Stimulated activated CD4-positive, alpha-beta T cell treated with anti-CD3 and anti-CD28 coated beads, TNF-alpha, amount 100 ng/mL, for 1 hour (primary cell): ENCODE measurements around the gene SLC4A3.

Source experiments
- DNase-seq, 3 donors: peaks; one replicate each; pipeline ENCODE4 v3.0.0-alpha.2; 2020; ENCODE audit warnings: low read depth in 3 of 3, low spot score in 1 of 3

The SLC4A3 gene

DNA sequence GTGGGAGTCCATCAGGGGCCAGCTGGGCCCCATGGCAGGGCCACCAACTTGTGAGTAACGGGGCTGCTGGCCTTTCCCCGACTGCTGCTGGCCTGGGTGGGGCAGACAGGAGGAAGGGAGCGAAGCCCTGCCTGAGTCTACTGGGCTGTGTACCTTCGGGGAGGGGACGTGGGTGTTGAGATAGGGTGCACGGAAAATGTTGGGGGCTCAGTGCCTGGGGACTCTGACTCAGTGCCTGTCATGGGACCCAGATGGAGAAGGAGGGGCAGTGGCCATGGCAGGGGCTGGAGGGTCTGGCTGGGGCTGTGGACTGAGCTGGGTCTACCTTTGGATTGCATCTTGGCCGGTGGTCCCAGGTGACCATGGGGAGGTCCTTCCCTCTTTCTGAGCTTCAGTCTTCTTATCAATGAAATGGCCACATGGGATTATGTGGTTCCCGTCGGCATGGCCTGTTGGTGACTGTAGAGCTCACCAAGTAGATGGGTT, 4.0 kb downstream of the SLC4A3 start:
- DNase-seq: no peak

DNA sequence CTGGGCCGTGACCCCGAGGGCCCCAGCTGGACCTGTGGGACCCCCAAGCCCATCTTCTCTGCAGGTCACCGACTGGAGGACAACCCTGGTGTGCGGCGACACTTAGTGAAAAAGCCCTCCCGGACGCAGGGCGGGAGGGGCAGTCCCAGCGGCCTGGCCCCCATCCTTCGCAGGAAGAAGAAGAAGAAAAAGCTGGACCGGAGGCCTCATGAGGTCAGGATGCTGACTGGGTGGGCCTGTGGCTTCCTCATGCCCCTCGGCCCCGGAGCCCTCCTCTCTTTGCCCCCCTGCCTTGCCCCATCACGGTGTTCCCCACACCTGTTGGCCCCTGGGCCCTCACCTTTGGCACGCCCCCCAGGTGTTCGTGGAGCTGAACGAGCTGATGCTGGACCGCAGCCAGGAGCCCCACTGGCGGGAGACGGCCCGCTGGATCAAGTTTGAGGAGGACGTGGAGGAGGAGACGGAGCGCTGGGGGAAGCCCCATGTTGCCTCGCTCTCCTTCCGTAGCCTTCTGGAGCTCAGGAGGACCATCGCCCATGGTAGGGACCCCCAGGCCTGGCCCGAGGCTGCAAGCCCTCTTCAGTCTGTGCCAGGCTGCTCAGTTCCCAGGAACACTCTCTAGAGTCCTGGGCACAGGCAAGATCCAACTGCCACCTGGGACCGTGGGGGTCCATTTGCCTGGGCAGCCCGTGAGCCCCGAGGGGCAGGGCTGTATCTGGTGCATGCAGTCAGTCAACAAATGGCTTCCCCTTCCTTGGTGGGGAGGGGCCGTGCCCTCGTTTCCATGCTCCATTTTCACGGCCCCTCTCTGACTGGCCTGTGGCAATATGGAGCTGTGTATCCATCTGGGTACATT, 4.7 kb downstream of the SLC4A3 start:
- no peak for DNase-seq

DNA sequence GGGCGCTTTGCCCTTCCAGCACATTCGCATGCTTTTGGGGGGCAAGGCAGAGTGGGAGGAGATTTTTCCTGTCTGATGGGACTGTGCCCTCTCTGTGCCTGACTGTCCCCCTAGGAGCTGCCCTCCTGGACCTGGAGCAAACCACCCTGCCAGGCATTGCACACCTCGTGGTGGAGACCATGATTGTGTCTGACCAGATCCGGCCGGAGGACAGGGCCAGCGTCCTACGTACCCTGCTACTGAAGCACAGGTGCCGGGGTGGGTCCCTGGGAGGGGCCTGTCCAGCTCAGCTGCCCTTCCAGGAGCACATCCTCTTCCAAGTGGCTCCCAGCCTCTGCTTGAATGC, 5.3 kb downstream of the SLC4A3 start:
- DNase-seq: no peak

DNA sequence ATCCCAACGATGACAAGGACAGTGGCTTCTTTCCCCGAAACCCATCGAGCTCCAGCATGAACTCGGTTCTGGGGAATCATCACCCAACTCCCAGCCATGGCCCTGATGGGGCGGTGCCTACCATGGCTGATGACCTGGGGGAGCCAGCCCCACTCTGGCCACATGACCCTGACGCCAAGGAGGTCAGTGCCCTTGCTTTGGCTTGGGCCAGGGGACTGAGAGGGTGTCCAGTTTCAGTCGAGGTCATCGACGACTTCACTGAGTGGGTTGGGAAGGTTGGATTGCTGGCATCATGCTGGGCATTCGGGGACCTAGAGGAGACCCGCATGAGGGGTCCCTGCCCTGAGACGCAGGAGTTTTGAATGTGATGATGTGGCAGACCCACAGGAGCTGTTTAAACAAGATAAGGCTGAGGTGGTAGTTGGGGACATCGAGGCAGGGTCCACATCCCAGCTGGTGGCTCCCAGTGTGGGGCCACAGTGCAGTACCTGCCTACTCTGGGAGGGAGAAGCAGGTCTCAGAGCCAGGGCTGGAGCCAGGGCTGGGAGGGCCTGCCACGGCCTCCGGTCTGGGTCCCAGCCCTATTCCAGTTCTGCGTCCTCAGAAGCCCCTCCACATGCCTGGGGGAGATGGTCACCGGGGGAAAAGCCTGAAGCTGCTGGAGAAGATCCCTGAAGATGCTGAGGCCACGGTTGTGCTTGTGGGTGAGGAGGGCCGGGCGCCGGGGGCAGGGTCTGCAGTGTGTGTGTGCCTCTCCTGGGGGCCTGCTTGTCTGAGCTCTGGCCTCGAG, 6.0 kb downstream of the SLC4A3 start:
- DNase-seq: no peak

DNA sequence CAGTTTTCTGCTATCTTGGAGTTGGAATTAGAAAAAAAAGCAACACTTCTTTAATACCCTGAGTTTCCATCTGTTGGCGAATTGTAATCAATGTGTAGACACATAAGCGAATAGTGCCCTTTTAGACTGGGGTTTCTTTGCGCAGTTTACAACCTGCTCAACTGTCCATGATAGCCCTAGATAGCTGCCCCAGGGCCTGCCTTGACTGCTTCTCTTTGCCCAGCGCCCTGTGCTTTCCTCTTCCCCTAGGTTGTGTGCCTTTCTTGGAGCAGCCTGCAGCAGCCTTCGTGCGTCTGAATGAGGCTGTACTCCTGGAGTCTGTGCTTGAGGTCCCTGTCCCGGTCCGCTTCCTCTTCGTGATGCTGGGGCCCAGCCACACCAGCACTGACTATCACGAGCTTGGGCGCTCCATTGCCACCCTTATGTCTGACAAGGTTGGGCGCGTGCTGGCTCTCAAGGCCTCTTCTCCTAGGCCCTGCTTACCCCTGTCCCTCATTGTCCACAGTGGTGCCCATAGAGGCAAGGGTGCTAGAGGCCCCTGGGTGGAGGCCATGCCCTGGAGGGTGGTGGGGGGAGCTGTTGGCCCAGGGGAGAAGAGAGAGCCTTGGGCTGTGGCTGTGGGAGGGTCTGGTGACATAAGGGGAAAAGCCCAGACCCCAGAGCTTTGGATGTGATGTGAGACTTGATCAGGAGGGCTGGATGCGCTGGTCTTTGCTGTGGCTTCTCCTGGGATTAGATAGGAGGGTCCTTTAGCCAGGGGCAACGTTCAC, 6.9 kb downstream of the SLC4A3 start:
- DNase-seq: no peak

DNA sequence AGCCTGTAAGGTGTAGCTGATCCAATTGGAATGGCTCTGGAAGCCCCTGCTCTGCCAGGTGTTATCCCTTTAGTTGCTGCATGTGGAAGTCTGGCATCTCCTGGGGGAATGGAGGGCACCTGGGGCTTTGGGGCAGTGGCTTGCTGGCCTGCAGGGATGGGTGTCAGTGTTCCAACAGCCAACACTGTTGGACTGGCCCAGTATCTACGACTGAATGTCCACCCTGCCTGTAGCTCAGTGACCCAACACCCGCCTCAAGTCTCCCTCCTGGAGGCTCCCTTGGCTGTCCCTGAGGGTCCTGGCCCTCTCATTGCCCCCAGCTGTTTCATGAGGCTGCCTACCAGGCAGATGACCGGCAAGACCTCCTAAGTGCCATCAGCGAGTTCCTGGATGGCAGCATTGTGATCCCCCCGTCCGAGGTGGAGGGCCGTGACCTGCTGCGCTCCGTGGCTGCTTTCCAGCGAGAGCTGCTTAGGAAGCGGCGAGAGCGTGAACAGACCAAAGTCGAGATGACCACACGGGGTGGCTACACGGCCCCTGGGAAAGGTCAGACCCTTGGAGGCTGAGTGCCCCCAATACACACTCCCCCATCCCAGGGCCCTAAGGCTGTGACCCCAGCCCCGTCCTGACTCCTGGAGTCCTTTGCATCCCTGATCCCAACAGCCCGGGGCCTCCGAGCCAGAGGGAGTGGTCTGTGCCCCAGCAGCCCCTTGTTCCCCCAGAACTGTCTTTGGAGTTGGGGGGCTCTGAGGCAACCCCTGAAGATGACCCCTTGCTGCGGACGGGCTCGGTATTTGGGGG, 7.7 kb downstream of the SLC4A3 start:
- DNase-seq: no peak

DNA sequence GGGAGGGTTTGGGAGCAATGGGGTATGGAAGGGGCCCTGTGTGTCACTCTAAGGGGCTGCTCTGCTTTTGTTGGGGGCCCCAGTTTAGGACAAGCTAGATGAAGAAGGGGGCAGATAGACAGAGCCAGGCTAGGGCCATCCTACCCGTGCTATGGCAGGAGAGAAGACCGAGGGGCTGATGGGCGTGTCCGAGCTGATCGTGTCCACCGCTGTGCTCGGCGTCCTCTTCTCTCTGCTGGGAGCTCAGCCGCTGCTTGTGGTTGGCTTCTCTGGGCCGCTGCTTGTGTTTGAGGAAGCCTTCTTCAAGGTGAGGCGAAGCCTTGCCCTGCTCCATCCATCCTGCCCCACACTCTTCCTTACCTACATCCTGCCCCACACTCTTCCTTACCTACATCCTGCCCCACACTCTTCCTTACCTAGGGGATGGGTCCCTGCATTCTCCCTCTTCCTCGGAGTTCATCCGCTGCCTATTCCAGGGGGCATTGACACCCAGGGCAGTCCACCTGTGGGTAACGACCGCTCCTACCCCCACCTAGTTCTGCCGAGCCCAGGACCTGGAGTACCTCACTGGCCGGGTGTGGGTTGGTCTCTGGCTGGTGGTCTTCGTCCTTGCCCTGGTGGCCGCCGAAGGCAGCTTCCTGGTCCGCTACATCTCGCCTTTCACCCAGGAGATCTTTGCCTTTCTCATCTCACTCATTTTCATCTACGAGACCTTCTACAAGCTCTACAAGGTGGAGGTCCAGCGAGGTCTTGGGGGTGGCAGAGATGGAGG, 8.9 kb downstream of the SLC4A3 start:
- DNase-seq: no peak

DNA sequence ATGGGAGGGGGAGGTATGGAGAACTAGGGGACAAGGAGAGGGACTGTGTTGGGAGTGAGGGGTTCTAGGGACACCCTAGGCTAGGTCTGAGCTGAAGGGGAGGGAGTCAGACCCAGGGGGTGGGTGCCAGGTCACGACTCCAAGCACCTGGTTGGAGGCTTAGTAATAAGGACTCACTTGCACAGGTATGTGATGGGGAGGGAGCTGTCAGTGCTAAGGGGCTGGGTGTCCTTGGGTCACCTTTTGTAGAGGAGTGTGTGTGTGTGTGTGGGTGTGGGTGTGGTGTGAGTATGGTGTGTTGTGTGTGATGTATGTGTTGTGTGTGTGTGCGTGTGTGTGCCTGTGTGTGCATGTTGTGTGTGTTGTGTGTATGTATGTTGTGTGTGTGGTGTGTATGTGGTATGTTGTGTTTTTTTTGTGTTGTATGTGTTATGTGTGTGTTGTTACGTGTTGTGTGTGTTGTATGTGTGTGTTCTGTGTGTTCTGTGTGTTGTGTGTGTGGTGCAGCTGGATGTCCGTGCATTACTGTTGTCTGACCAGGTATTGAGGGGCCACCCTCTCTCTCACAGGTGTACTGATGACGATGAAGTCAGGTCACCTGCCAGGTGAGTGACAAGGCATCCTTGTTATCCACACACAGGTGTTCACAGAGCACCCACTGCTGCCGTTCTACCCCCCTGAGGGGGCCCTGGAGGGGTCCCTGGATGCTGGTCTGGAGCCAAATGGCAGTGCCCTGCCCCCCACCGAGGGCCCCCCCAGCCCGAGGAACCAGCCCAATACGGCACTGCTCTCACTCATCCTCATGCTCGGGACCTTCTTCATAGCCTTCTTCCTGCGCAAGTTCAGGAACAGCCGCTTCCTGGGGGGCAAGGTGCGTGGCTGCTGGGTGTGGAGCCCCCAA, 9.8 kb downstream of the SLC4A3 start:
- DNase-seq: no peak

DNA sequence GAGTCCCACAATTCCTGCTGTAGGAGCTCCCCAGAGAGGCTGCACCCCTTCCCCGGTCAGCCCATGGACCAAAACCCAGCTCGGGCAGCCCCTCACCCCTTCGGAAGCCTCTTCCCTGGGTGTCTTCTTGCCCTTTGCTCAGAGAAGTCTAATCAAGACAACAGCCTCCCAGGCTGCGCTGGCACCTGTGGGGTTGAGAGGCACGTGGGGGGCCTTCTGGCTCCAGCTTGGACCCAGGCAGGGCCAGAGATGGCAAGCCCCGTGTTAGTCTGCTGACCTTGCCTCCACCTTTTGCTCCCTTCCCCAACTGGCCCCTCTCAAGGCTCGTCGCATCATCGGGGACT, 10.4 kb downstream of the SLC4A3 start:
- DNase-seq: no peak

DNA sequence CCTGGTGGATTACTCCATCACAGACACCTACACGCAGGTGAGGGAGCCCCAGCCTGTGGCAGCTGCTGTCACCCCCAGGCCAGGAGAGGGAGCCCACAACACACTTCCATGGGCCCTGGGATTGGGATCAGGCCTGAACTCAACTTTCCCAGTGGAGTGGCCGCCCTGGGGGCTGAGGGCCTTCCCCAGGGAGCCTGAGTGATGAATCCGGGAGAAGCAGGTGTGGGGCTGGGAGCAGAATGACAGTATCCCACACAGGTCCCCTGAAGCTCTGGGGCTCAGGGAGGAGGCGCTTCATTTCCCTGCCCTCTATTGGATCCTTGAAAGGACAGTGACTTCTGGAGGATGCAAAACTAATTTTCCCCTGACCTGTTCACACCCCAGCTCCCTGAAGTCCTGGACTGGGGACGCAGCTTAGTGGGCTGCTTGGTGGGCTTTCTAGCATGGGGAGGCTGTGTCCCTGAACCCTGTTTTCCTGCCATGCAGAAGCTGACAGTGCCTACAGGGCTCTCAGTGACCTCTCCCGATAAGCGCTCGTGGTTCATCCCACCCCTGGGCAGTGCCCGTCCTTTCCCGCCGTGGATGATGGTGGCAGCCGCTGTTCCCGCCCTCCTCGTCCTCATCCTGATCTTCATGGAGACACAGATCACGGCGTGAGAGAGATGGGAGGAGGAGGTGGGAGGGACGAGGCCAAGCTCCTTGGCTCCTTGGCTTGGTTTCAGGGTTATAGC, 11.0 kb downstream of the SLC4A3 start:
- DNase-seq: no peak

DNA sequence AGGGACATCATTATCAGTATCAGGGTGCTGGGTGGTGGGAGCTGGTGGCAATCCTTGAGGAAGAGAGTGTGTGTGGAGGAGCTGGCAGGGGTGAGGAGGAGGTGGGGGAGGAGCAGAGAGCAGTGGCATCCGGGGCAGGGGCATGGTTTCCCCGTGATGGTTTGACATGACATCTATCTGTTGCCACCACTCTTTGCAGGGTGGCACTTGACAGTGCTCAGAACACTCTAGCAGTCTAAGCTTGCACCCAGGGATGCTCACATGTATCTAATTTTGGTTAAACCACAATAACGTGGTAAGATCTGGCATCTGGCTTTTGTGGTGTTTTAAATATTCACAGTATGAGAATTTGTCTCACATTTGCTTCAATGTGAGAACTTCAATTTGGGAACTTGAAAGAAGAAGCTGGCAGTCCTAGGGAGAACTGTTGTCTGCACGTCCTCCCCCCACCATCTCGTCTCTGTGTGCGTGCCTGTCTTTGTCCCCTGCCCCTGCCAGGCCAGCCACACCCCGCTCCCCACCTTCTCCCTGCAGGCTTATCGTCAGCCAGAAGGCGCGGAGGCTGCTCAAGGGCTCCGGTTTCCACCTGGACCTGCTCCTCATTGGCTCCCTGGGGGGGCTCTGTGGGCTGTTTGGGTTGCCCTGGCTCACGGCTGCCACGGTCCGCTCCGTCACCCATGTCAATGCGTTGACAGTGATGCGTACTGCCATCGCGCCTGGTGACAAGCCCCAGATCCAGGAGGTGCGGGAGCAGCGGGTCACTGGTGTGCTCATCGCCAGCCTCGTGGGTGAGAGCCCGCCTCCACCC, 11.7 kb downstream of the SLC4A3 start:
- no peak for DNase-seq

DNA sequence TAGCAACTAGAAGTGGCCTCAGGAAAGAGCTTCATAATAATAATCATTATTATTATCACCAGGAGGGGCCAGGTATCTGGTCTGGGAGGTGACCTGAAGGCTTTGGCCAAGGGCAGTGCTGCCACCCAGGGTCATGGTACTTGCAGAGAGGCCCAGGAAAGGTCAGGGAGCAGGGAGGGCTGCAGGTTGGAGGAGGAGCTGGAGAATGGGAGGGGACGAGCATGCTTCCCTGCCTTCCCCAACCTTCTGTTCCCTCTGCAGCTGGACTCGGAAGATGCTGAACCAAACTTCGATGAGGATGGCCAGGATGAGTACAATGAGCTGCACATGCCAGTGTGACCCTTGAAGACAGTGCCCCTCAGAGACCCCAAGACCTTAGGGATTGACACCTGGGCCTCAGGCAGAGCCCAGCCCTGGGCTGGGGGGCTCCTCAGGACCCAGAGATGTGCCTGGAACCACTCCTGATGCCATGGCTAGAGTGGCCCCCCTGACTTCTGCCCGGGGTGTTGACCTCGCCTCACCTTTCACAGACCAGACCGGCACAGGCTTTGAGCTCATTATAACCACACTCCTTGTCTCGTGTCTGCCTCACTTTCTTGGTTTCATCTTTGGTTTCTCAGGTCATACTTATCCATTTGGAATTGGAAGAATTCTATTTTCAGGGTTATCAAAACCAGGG, 14.1 kb downstream of the SLC4A3 start:
- no peak for DNase-seq

DNA sequence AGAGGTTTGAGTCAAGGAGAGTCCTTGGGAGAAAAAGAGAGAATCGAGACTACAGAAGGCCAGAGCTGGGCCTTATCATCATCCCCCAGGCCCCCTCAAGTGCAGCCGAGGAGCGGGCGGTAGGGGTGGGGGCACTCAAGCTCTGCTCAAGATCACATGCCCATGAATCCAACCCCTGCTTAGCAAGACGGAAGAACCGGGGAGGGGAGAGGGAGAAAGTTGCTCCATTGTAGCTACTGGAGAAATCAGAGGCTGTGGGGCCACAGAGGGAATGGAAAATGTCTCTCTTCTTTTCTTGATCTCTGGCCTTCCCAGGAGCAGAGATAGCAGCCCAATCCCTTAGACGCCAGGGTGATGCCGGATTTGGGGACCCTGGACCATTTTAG, 14.6 kb downstream of the SLC4A3 start:
- DNase-seq: no peak

DNA sequence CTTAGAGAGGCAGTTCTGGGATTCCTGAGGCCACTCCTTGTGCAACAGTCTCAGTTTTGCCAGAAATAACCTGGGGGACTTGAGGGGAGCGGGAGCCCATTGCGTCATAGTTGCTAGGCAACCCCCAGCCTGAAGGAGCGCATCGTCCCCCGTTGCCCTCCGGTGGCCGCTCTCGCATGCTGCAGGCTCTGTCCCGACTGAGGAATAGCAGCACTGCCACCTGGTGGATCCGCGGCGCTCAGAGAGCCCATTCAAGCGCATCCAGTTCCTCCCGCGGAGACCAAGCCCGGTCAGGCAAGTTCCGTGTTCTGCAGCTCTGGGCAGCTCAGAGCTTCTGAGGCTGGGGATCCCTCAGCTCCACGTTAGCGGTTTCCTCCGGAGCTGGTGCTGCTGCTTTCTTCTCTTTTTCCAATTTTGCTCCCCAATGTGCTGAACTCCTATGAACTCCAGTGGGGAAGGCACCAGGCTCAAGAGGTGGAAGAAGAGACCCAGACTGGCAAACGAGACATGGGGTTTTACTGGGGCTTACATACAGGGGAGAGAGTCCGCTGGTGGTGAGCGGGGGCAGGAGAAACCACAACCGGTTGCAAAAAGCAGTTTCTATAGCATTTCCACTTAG, 15.1 kb downstream of the SLC4A3 start:
- DNase-seq: peak; percentile 62 to 74 (median 74)

DNA sequence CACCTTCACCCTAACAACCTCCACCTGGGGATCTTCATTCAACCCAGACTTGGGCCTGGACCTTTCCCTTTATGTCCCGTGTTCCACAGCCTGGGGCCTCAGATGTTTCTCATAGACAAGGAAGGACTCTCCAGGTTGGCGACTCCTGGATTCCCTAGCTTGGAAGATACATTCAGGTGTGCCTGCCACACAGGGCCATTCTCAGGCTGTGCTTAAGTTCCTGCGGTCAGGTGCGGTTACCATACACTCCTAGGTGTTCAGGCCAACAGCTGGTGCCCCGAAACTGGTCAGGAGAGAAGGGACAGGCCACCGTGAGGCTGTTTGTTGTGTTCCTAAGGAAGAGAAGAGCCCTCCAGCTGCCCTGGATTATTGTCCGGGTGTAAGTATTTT, 15.6 kb downstream of the SLC4A3 start:
- DNase-seq: no peak

DNA sequence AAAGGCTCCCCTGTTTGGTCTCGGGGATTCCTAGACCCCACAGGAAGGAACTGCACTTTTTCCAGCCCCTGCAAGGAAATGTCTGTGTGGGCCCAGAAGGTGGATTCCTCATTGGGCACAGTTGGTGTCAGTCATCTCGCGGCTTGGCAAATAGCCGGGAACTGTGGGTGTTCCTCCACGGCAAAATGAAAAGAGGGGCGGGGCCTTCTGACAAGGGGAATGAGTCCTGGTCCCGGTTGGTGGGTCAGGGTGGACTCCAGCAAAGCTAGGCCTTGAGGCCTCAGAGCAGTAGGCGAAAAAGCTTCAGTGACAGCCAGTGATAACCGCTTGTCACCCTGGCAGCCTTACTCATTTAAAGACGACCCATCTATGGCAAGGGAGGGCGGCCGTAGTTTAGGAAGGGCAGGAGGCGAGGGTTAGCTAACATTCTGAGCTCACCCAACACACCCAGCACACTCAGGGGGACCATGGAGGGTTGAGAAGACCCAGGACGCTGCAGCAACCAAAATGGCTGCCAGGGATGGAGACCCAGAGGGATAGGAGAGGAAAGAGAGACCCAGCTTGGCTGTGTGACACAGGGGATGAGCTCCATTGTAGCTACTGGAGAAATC, 16.5 kb downstream of the SLC4A3 start:
- no peak for DNase-seq
